Stimulated activated CD4-positive, alpha-beta T cell treated with anti-CD3 and anti-CD28 coated beads, Interleukin-4, amount 100 ng/mL, for 1 hour (primary cell): ENCODE data around the gene FRY.
"Not testable (repeated sequence)": the region's sequence is repeated elsewhere in the genome, so short reads cannot be mapped to it uniquely, and the experiment has no call there.

Experiments used
- DNase-seq: peaks from one replicate; pipeline ENCODE4 v3.0.0-alpha.2; 2020

FRY gene

GRCh38 chr13:32044446-32044845 lies 12.9 kb downstream of the FRY start:
- DNase-seq, result no peak

GRCh38 chr13:32045537-32045936 lies 14.0 kb downstream of the FRY start:
- no peak for DNase-seq

- DNase-seq, result no peak
Observed at GRCh38 chr13:32045982-32046785, 14.6 kb downstream of the FRY start.

- DNase-seq, result no peak
Observed at GRCh38 chr13:32047088-32047487, 15.5 kb downstream of the FRY start.

GRCh38 chr13:32047793-32048192 lies 16.2 kb downstream of the FRY start:
- DNase-seq, result no peak

GRCh38 chr13:32048816-32049215 lies 17.2 kb downstream of the FRY start:
- DNase-seq, result no peak

GRCh38 chr13:32051156-32051555 lies 19.6 kb downstream of the FRY start:
- no peak for DNase-seq

- no peak for DNase-seq
Observed at GRCh38 chr13:32056316-32056715, 24.7 kb downstream of the FRY start.

GRCh38 chr13:32057325-32057724 lies 25.8 kb downstream of the FRY start:
- DNase-seq, result not testable (repeated sequence)

- DNase-seq, result no peak
Observed at GRCh38 chr13:32059511-32059984, 28.0 kb downstream of the FRY start.

- DNase-seq, result no peak
Observed at GRCh38 chr13:32060401-32060878, 28.9 kb downstream of the FRY start.

GRCh38 chr13:32063619-32064233 lies 32.2 kb downstream of the FRY start:
- no peak for DNase-seq

GRCh38 chr13:32067149-32067961 lies 35.8 kb downstream of the FRY start:
- DNase-seq, result no peak

GRCh38 chr13:32068255-32068654 lies 36.7 kb downstream of the FRY start:
- no peak for DNase-seq

GRCh38 chr13:32073180-32073864 lies 41.7 kb downstream of the FRY start:
- no peak for DNase-seq

- no peak for DNase-seq
Observed at GRCh38 chr13:32075170-32075851, 43.7 kb downstream of the FRY start.

GRCh38 chr13:32079587-32079986 lies 48.0 kb downstream of the FRY start:
- DNase-seq, result no peak

GRCh38 chr13:32080328-32080744 lies 48.8 kb downstream of the FRY start:
- DNase-seq, result no peak

- DNase-seq, result no peak
Observed at GRCh38 chr13:32081591-32081990, 50.0 kb downstream of the FRY start.

GRCh38 chr13:32086366-32086765 lies 54.8 kb downstream of the FRY start:
- no peak for DNase-seq

GRCh38 chr13:32086791-32087441 lies 55.3 kb downstream of the FRY start:
- DNase-seq, result no peak
